ENCODE data around the gene RSL1D1. TPM values are rescaled to one million over a fixed set of nuclear protein-coding genes. Genes with fewer than 3 reads are reported as not detected.

The RSL1D1 gene
- 224 TPM for total RNA-seq (2013)
- 100 to 1,000 TPM in 2 of 3 donors, 10 to 100 TPM in 1; 46.1 to 182 (median 124) TPM for polyA plus RNA-seq
- 21.3 and 38.4 TPM in 2 replicates for polyA minus RNA-seq
- total RNA-seq, result 53.4 to 183 (median 155) reads per million in 11 experiments

DNA sequence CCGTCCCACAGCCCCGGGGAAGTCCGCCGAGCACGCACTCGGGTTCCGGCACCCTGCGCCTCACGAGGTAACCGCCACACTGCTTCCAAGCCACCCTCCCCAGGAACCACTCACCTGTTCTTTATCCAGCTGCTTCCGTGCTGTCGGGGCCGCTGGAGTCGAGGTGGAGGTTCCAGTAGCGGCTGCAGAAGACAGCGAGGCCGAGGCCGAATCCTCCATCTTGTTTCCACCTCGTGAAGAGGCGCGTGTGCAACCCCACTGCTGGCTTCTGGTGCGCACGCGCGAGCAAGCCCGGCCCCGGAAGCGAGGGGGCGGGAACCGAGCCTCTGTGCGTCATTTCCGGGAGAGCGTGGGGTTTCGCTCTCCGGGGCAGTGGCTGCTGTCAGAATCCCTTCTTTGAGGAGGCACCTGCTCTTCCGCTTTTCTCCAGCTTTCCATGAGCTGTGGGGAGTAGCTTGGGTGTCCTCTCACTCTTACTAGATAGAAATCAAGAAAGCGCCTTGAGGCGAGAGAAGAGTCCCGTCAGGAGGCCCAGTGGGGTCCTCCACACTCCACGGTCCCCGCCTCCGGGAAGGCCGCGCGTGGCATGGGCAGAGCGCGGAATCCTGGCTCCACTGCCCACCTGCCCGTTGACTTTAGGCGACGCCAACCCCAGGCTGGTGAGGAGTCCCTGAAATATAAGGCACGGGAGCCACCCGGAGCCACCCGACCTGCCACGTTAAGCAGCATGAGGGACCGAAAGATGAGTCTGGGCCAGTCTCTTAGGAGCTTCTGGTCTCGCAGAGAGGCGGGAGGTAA lies at the start of gene RSL1D1:
TSS of gene RSL1D1 (minus strand) at position 249 of the 798 bp plus-strand sequence. CDS start at position 219, 30 bp downstream.
- H3K9me3 Mint-ChIP-seq, result no peaks in the 10 kb centered on the region
- no peak for TF ChIP-seq CTCF (IDR thresholded peaks at IDR 0.05)
- Histone ChIP-seq H3K9me3 (replicated peaks in 1 of 2; ENCODE audit: control insufficient read depth in 1 of 2, insufficient read depth in 1 of 2, low read length in 2 of 2) (no peaks in the 10 kb centered on the region), H3K36me3 (replicated peaks in 1 of 2; ENCODE audit: control insufficient read depth in 1 of 2, insufficient read depth in 2 of 2, low read length in 2 of 2) (peaks cover 29% of the 10 kb centered on the region in 2 donors), H3K9ac (ENCODE audit: insufficient read depth, low read length, poor library complexity, severe bottlenecking) (peak within 1 kb of the TSS; percentile 94), H3K27me3 (ENCODE audit: control insufficient read depth in 2 of 2, insufficient read depth in 2 of 2, low read length in 2 of 2) (no peaks in the 10 kb centered on the region), H3K4me3 (replicated peaks in 1 of 3; ENCODE audit: low read depth in 2 of 3, low read length in 3 of 3) (peak within 1 kb of the TSS; percentile 79 to 94 (median 85)), H4K20me1 (ENCODE audit: insufficient read depth, low read length) (peaks cover 50% of the 10 kb centered on the region), H3K27ac (ENCODE audit: low read depth in 1 of 2, low read length in 2 of 2) (peak within 1 kb of the TSS; percentile 81 to 95), H3K4me1 (ENCODE audit: control insufficient read depth in 1 of 2, insufficient read depth in 2 of 2, low read length in 2 of 2) (peaks cover 19 to 26% of the 10 kb centered on the region in 2 donors), H2AFZ (ENCODE audit: insufficient read depth, low read depth, low read length, poor library complexity, severe bottlenecking) (peak within 1 kb of the TSS; percentile 98), H3K4me2 (replicated peaks; ENCODE audit: extremely low read depth, low read length, poor library complexity, severe bottlenecking) (peak within 1 kb of the TSS; percentile 97), H3K79me2 (ENCODE audit: insufficient read depth, low read length) (peaks cover 95% of the 10 kb centered on the region)
- peaks cover 30% of the 10 kb centered on the region for H3K4me1 Mint-ChIP-seq
- peak; percentile 90 to 96 (median 96) for DNase-seq
- H3K4me3 Mint-ChIP-seq, result peak within 1 kb of the TSS; percentile 95 to 96
- peak within 1 kb of the TSS; percentile 95 to 98 (median 97) for H3K27ac Mint-ChIP-seq
- intact Hi-C loops (cut with micrococcal nuclease), result loop anchor here (2.0 to 10.0 kb wide), 5 partner anchors 54 to 109 kb away; partner anchors contain the start of genes GSPT1 (in 2 of the 2), ZC3H7A (in 2 of the 2) and TXNDC11 (in 1 of the 2)
- H3K36me3 Mint-ChIP-seq, result peaks cover 30 to 44% of the 10 kb centered on the region in 2 donors
- WGBS (ENCODE audit: insufficient coverage), result under 1% methylated on average over 56 of the region's 57 CpGs
- H3K27me3 Mint-ChIP-seq (ENCODE audit: low read depth in 3 of 3), result peaks cover 0 to 2% (median 2%) of the 10 kb centered on the region in 3 donors

- Histone ChIP-seq H3K9me3 (replicated peaks in 1 of 2; ENCODE audit: control insufficient read depth in 1 of 2, insufficient read depth in 1 of 2, low read length in 2 of 2) (no peaks in the 10 kb centered on the region), H3K4me1 (ENCODE audit: control insufficient read depth in 1 of 2, insufficient read depth in 2 of 2, low read length in 2 of 2) (peaks cover under 1% of the 10 kb centered on the region in 2 donors), H3K36me3 (replicated peaks in 1 of 2; ENCODE audit: control insufficient read depth in 1 of 2, insufficient read depth in 2 of 2, low read length in 2 of 2) (peaks cover 12 to 38% of the 10 kb centered on the region in 2 donors), H4K20me1 (ENCODE audit: insufficient read depth, low read length) (peaks cover 94% of the 10 kb centered on the region), H3K4me3 (replicated peaks in 1 of 3; ENCODE audit: low read depth in 2 of 3, low read length in 3 of 3) (no peak overlapping the region), H3K27me3 (ENCODE audit: control insufficient read depth in 2 of 2, insufficient read depth in 2 of 2, low read length in 2 of 2) (no peaks in the 10 kb centered on the region), H3K9ac (ENCODE audit: insufficient read depth, low read length, poor library complexity, severe bottlenecking) (no peak overlapping the region), H3K4me2 (replicated peaks; ENCODE audit: extremely low read depth, low read length, poor library complexity, severe bottlenecking) (no peak overlapping the region), H3K27ac (ENCODE audit: low read depth in 1 of 2, low read length in 2 of 2) (peak overlapping the region in 1 of 2 donors; percentile 12), H3K79me2 (ENCODE audit: insufficient read depth, low read length) (peaks cover 96% of the 10 kb centered on the region), H2AFZ (ENCODE audit: insufficient read depth, low read depth, low read length, poor library complexity, severe bottlenecking) (no peak overlapping the region)
- Mint-ChIP-seq H3K27ac (peak overlapping the region in 2 of 7 donors; percentile 42 to 58), H3K9me3 (no peaks in the 10 kb centered on the region), H3K4me1 (peaks cover 4% of the 10 kb centered on the region), H3K36me3 (peaks cover 27 to 38% of the 10 kb centered on the region in 2 donors), H3K4me3 (no peak overlapping the region), H3K27me3 (ENCODE audit: low read depth in 3 of 3) (no peaks in the 10 kb centered on the region)
- DNase-seq, result no peak
- 86% methylated on average over 1 of the region's 3 CpGs for WGBS (ENCODE audit: insufficient coverage)
- no peak for TF ChIP-seq CTCF (IDR thresholded peaks at IDR 0.05)
- intact Hi-C loops (cut with micrococcal nuclease), result no loop called here
These were observed 49.7 kb upstream of the RSL1D1 start for GRCh38 chr16:11901091-11901490.

All from CD14-positive monocyte (primary cell).